NCI-H345 treated with DMSO at 0.1 percent for 48 hours (cell line): ENCODE data around the gene ASCC3.

Experiments used
- DNase-seq: peaks from one replicate; lab custom pipeline; 2025; ENCODE audit not compliant: unreplicated experiment; lab: John Stamatoyannopoulos, UW

The ASCC3 gene

GRCh38 chr6:100467129-100468015 lies 413.8 kb downstream of the ASCC3 start:
- DNase-seq = no peak

DNA sequence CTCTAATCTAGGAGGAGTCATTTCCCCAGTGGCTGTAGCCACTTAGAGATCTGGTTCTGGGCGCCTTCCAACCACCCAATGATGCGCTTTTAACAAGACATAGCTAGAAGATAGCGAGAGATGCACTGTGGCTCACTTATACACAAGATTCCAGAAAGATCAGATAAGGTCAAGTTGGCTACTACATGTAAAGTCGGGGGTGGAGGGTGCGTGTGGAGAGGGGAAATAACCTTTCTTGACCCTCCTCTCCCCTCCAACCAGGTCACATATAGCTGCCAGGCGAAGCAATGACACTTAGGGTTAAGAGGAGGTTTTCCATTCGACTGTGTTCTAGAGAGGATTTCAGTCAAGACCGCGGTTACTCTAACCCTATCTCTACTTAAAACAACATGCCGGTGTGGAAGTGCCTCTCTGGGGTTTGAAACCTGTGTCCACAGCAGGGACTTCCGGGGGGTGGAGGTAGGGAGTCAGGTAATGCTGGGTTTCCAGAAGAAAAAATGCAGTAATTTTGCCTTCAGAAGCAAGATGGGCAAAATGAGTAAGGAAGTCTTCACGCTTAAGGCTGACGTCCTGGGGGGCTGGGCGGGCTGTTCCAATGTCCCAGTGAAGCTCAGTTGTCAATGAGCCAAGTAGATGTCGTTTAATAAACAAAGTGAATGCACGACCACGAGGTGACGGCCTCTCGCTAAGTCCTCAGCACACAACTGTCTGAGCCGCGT lies 414.6 kb downstream of the ASCC3 start:
- DNase-seq = no peak

DNA sequence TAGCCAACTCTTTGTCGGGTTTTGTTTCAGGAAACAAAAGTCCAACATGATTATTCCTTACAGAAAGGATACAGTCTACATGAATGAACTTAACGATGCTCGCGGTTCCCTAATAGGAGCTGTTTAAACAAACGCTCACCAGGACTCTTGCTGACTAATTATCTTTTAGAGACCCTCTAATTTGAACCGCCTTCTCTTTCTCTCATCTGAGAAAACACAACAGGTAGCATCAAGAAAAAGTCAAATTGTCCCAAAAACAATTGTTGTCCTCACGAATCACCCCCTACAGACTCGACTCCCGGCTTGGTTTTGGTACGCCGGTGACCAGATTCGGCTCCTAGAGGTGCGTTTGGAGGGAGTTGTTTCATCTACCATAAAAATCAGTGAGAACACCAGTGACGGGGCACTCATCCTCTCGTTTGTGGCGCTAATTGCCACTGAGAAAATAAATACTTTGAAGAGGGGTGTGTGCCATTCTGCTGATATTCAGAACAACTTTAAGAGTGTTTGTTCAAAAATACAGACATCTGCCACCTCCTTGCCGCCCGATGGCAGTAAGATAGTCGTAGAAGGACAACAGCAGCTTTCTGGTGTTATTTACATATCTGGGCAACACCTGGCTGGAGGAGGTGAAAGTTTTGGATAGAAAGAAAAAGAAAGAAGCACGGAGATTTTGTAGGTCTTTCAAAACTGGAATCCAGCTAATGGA lies 415.3 kb downstream of the ASCC3 start:
- DNase-seq = no peak

- no peak for DNase-seq
These were observed 416.0 kb downstream of the ASCC3 start, which contains the start of gene SIM1 for GRCh38 chr6:100464903-100465700. Gene SIM1, minus strand, starts transcription at chr6:100464921. Its CDS starts 1,453 bp downstream, at chr6:100463468.

- DNase-seq = no peak
These were observed 416.8 kb downstream of the ASCC3 start for GRCh38 chr6:100464162-100464851.

DNA sequence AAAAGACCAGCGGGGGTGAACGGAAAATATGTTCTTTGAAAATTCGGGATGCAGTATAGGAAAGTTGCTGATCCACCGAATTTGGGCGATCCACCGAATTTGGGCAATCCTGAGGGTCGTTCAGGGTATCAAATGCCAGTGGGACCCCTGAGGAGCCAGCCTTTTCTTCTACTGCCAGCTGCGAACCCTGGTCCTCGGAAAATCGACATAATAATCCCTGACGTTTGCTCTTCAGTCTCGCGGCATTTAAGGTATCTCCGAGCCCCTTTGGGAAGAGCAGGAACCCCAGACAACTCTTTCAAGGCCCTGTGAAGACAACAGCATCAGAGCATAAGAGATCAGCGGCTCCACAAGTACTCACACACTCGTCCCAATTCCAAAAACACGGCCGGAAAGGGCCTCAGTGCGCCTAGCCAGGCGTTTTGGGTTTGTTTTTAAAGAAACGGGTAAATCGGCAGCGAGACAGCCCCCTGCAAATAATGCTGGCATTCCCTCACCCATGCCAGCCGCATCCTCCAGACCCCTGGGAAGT lies 417.4 kb downstream of the ASCC3 start:
- no peak for DNase-seq

GRCh38 chr6:100462706-100463629 lies 418.2 kb downstream of the ASCC3 start:
- no peak for DNase-seq

DNA sequence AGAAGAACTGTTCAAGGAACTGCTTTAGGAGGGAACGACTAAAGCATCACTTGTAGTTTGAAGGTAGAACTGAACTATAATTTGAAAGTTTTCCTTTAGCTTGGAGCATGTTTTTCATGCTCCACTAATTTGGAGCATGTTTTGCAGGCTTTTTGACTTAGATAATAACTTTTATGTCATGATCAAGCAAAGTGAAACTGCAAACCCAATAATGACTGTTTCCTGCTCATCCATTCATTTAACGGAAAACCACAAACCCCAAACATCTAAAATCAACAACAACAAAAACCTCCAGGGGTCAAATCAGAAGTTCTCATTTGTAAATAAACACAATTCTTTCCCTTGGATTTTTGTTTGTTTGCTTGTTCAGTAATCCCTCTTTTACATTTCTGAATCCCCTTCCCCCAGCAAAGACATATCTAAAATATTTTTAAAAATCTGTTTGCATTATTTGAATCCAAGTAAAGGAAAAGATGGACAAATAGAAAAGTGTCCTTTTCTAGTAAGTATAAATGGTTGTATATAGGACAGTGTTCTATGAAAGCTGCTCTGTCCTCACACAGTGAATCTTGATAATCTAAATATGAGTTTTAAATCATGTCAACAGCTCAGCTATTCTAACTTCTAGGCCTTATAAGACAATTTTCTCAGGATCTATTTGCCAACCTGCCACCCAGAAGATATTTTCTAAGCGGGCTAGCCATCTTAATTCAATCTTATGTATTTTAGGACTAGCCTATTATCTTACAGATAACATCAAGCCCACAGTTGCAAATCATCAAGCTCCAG lies 419.0 kb downstream of the ASCC3 start:
- no peak for DNase-seq

GRCh38 chr6:100461278-100461916 lies 419.7 kb downstream of the ASCC3 start:
- DNase-seq = peak; percentile 32

- DNase-seq = peak; percentile 13
These were observed 420.4 kb downstream of the ASCC3 start for GRCh38 chr6:100460650-100461204.

- DNase-seq = no peak
These were observed 421.4 kb downstream of the ASCC3 start for GRCh38 chr6:100459592-100460184.

DNA sequence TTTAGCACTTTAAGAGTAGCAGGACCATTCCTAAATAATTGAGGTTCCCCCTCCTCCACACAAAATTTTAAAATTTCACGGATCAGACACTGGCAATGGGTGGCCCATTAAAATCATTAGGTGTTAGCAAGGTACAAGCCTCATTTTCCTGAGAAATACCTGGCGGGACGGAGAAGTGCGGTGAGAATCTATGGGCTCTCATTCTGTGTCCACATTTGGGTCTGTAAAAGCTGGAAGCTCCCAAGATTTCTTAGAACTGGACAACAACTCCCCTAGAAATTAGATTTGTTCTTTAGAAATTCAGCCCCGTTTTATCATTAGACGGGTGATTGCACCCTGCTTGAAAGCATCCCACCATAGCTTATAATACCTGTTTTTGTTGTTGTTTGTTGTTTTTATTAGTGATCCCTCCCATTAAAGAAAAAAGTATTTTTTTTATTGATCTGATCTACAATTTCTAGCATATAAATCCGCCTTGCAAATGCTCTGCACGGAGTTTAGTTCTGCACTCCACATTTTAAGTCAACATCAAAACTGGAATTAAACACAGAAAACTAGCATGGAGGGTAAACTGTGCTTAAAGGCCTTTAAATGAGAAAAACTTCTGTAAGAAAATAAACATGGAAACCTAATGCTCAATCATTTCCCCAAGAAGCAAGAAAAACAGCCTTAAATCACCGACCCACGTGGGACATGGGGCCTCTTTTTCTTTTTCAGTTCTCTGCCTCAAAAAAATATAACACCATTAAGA lies 422.1 kb downstream of the ASCC3 start:
- DNase-seq = no peak
